SJCRH30 (cell line): ENCODE measurements around the gene TAS2R50. TPM values are rescaled to one million over a fixed set of nuclear protein-coding genes. Genes with fewer than 3 reads are reported as not detected.
"Not testable (repeated sequence)": the region's sequence is repeated elsewhere in the genome, so short reads cannot be mapped to it uniquely, and the experiment has no call there.

Source experiments
- DNase-seq, 2 experiments: peaks; one replicate each; pipeline ENCODE4 v3.0.0-alpha.2; 2015 to 2020
- H3K27ac ChIP-seq: fragments of 250-450 bp; sonication (Bioruptor Pico); 2 replicates; pipeline ENCODE4 v1.5.1; 2020; ENCODE audit warnings: mild to moderate bottlenecking, moderate library complexity
- H3K27me3 ChIP-seq: fragments of 250-450 bp; sonication (Bioruptor Pico); 2 replicates; pipeline ENCODE4 v1.5.1; 2020; ENCODE audit warnings: mild to moderate bottlenecking, moderate library complexity
- H3K36me3 ChIP-seq: fragments of 250-450 bp; sonication (Bioruptor Pico); 2 replicates; pipeline ENCODE4 v1.5.1; 2020; ENCODE audit warnings: mild to moderate bottlenecking, moderate library complexity
- H3K4me1 ChIP-seq: fragments of 250-450 bp; sonication (Bioruptor Pico); 2 replicates; pipeline ENCODE4 v1.5.1; 2020; ENCODE audit warnings: mild to moderate bottlenecking, moderate library complexity
- H3K4me3 ChIP-seq: fragments of 250-450 bp; sonication (Bioruptor Pico); 2 replicates; pipeline ENCODE4 v1.5.1; 2020; ENCODE audit warnings: mild to moderate bottlenecking, moderate library complexity
- H3K9me3 ChIP-seq: fragments of 250-450 bp; sonication (Bioruptor Pico); replicated peaks from 2 replicates; pipeline ENCODE4 v1.5.1; 2020; ENCODE audit warnings: mild to moderate bottlenecking, moderate library complexity
- total RNA-seq: library from RNA; depleted of rRNA; stranded (reverse); fragments of >200 nt; shearing (Covaris generic); gene quantifications from 2 replicates; pipeline ENCODE4 v1.2.3, GENCODE V29; 2014; rRNA removed

Gene TAS2R50
- total RNA-seq: 0.76 and 2.3 TPM in 2 replicates

- no peaks in the 10 kb centered on the region for H3K27me3 ChIP-seq
- 0 out of 2 replicates have a peak, but pooled peaks cover 6% of the 10 kb centered on the region for H3K36me3 ChIP-seq
- H3K9me3 ChIP-seq: no peaks in the 10 kb centered on the region
- H3K4me1 ChIP-seq: peaks cover 5% of the 10 kb centered on the region; the same call in 1 of the 2 replicates
- no peak for DNase-seq
- no peak within 1 kb of the TSS for H3K27ac ChIP-seq
- H3K4me3 ChIP-seq: no peak within 1 kb of the TSS
Measured at GRCh38 chr12:10986812-10987211, at the start of gene TAS2R50. TSS of gene TAS2R50 (minus strand) at chr12:10986912. CDS start at chr12:10986860, 52 bp downstream.

GRCh38 chr12:11033959-11034358, 47.2 kb upstream of the TAS2R50 start:
- not testable (repeated sequence) for H3K4me1 ChIP-seq, H3K9me3 ChIP-seq, H3K27ac ChIP-seq, DNase-seq, H3K4me3 ChIP-seq, H3K27me3 ChIP-seq, H3K36me3 ChIP-seq

- DNase-seq: no peak
- H3K27me3 ChIP-seq: no peaks in the 10 kb centered on the region
- H3K9me3 ChIP-seq: no peaks in the 10 kb centered on the region
- no peak within 1 kb of the TSS for H3K4me3 ChIP-seq
- 0 out of 2 replicates have a peak, but pooled peaks cover 3% of the 10 kb centered on the region for H3K36me3 ChIP-seq
- no peak within 1 kb of the TSS for H3K27ac ChIP-seq
- H3K4me1 ChIP-seq: no peaks in the 10 kb centered on the region
Measured at GRCh38 chr12:11031307-11031706, 44.6 kb upstream of the TAS2R50 start, which contains the start of gene TAS2R31. TSS of gene TAS2R31 (minus strand) at chr12:11031407. CDS start at chr12:11031335, 72 bp downstream.

GRCh38 chr12:11026118-11026517, 39.4 kb upstream of the TAS2R50 start:
- Histone ChIP-seq H3K4me3 (no peak overlapping the region), H3K27ac (no peak overlapping the region), H3K36me3 (0 out of 2 replicates have a peak, but pooled peaks cover 3% of the 10 kb centered on the region), H3K27me3 (no peaks in the 10 kb centered on the region), H3K4me1 (no peaks in the 10 kb centered on the region), H3K9me3 (no peaks in the 10 kb centered on the region)
- no peak for DNase-seq

GRCh38 chr12:11023387-11023786, 36.7 kb upstream of the TAS2R50 start:
- Histone ChIP-seq H3K4me3 (no peak overlapping the region), H3K27ac (no peak overlapping the region), H3K9me3 (no peaks in the 10 kb centered on the region), H3K4me1 (no peaks in the 10 kb centered on the region), H3K27me3 (no peaks in the 10 kb centered on the region), H3K36me3 (no peaks in the 10 kb centered on the region)
- DNase-seq: no peak

- H3K36me3 ChIP-seq: no peaks in the 10 kb centered on the region
- no peaks in the 10 kb centered on the region for H3K27me3 ChIP-seq
- H3K9me3 ChIP-seq: no peaks in the 10 kb centered on the region
- no peak for DNase-seq
- no peak within 1 kb of the TSS for H3K27ac ChIP-seq
- H3K4me3 ChIP-seq: no peak within 1 kb of the TSS
- H3K4me1 ChIP-seq: no peaks in the 10 kb centered on the region
Measured at GRCh38 chr12:11022520-11022919, 35.8 kb upstream of the TAS2R50 start, which contains the start of gene TAS2R19. TSS of gene TAS2R19 (minus strand) at chr12:11022620. CDS start at chr12:11022571, 49 bp downstream.

GRCh38 chr12:11016937-11017336, 30.2 kb upstream of the TAS2R50 start:
- Histone ChIP-seq H3K9me3 (no peaks in the 10 kb centered on the region), H3K27me3 (no peaks in the 10 kb centered on the region), H3K4me1 (no peaks in the 10 kb centered on the region), H3K36me3 (0 out of 2 replicates have a peak, but pooled peaks cover 4% of the 10 kb centered on the region), H3K27ac (no peak overlapping the region), H3K4me3 (no peak overlapping the region)
- DNase-seq: no peak

- Histone ChIP-seq H3K27ac (no peak overlapping the region), H3K36me3 (0 out of 2 replicates have a peak, but pooled peaks cover 4% of the 10 kb centered on the region), H3K27me3 (no peaks in the 10 kb centered on the region), H3K9me3 (no peaks in the 10 kb centered on the region), H3K4me3 (no peak overlapping the region), H3K4me1 (no peaks in the 10 kb centered on the region)
- DNase-seq: no peak
Measured at GRCh38 chr12:11015775-11016430, 29.2 kb upstream of the TAS2R50 start.

GRCh38 chr12:11014234-11014633, 27.5 kb upstream of the TAS2R50 start:
- no peak for DNase-seq
- Histone ChIP-seq H3K4me3 (no peak overlapping the region), H3K4me1 (no peaks in the 10 kb centered on the region), H3K27me3 (no peaks in the 10 kb centered on the region), H3K36me3 (peaks cover 4% of the 10 kb centered on the region; the same call in 1 of the 2 replicates), H3K9me3 (no peaks in the 10 kb centered on the region), H3K27ac (no peak overlapping the region)

- no peaks in the 10 kb centered on the region for H3K27me3 ChIP-seq
- no peak overlapping the region for H3K27ac ChIP-seq
- H3K4me1 ChIP-seq: no peaks in the 10 kb centered on the region
- H3K4me3 ChIP-seq: no peak overlapping the region
- no peaks in the 10 kb centered on the region for H3K9me3 ChIP-seq
- H3K36me3 ChIP-seq: no peaks in the 10 kb centered on the region; the same call in 1 of the 2 replicates
- DNase-seq: no peak
Measured at GRCh38 chr12:11007608-11008007, 20.9 kb upstream of the TAS2R50 start.

- Histone ChIP-seq H3K4me3 (no peak within 1 kb of the TSS), H3K27me3 (no peaks in the 10 kb centered on the region), H3K36me3 (peaks cover 4% of the 10 kb centered on the region; the same call in 1 of the 2 replicates), H3K4me1 (no peaks in the 10 kb centered on the region), H3K9me3 (no peaks in the 10 kb centered on the region), H3K27ac (no peak within 1 kb of the TSS)
- no peak for DNase-seq
Measured at GRCh38 chr12:10998204-10998603, 11.5 kb upstream of the TAS2R50 start, which contains the start of gene TAS2R20. TSS of gene TAS2R20 (minus strand) at chr12:10998304. CDS start at chr12:10997875, 429 bp downstream.

- H3K27ac ChIP-seq: no peak overlapping the region
- H3K9me3 ChIP-seq: no peaks in the 10 kb centered on the region
- H3K27me3 ChIP-seq: no peaks in the 10 kb centered on the region
- no peaks in the 10 kb centered on the region for H3K4me1 ChIP-seq
- peaks cover 10% of the 10 kb centered on the region; the same call in 1 of the 2 replicates for H3K36me3 ChIP-seq
- H3K4me3 ChIP-seq: no peak overlapping the region
- DNase-seq: no peak
Measured at GRCh38 chr12:10994307-10994706, 7.6 kb upstream of the TAS2R50 start.

GRCh38 chr12:10989107-10989506, 2.4 kb upstream of the TAS2R50 start:
- Histone ChIP-seq H3K27ac (no peak overlapping the region), H3K36me3 (0 out of 2 replicates have a peak, but pooled peaks cover 6% of the 10 kb centered on the region), H3K4me1 (no peaks in the 10 kb centered on the region), H3K27me3 (no peaks in the 10 kb centered on the region), H3K9me3 (no peaks in the 10 kb centered on the region), H3K4me3 (no peak overlapping the region)
- no peak for DNase-seq

GRCh38 chr12:10982244-10982643, 4.5 kb downstream of the TAS2R50 start:
- no peak overlapping the region for H3K27ac ChIP-seq
- peak in 1 of 2 experiments; percentile 11 for DNase-seq
- H3K4me1 ChIP-seq: peaks cover 5% of the 10 kb centered on the region; the same call in 1 of the 2 replicates
- no peaks in the 10 kb centered on the region for H3K9me3 ChIP-seq
- no peak overlapping the region for H3K4me3 ChIP-seq
- no peaks in the 10 kb centered on the region for H3K36me3 ChIP-seq
- H3K27me3 ChIP-seq: no peaks in the 10 kb centered on the region

GRCh38 chr12:10974965-10975364, 11.7 kb downstream of the TAS2R50 start:
- no peaks in the 10 kb centered on the region for H3K27me3 ChIP-seq
- no peaks in the 10 kb centered on the region for H3K4me1 ChIP-seq
- H3K27ac ChIP-seq: no peak overlapping the region
- DNase-seq: no peak
- no peaks in the 10 kb centered on the region for H3K9me3 ChIP-seq
- H3K4me3 ChIP-seq: no peak overlapping the region
- peaks cover 2% of the 10 kb centered on the region; the same call in 1 of the 2 replicates for H3K36me3 ChIP-seq
